Neural progenitor cell (in vitro differentiated cells): ENCODE measurements around the gene LRRN2.

Experiments used
- EZH2 ChIP-seq: fragments of 200-600 bp; sonication (generic); IDR thresholded peaks from 2 replicates; pipeline ENCODE4 v1.6.1; 2017; ENCODE audit warnings: antibody characterized with exemption, mild to moderate bottlenecking, moderate library complexity
- TF ChIP-seq, protein P1 (sequence below): fragments of 200-600 bp; sonication (generic); IDR thresholded peaks from 2 replicates; pipeline ENCODE4 v1.5.1; 2017; ENCODE audit warnings: antibody characterized with exemption, mild to moderate bottlenecking

DNA sequence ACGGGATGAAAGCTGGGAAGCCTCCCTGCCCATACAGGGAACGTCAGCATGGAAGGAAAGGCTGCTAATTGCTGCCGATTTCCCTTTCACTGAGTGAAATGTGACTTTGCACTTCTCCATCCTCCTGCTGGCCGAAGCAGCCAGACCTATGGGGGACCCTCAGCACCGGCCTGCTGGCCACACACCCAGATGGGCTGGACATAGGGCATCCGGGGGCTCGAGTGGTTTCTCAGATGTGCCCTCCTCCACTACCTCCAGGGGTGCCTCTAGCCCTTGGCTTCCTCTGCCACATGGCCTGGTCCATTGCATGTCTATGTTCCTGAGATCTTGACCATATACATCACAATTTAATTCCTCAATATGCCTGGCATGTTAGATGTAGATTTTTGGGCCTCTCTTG is 79.7 kb downstream of the LRRN2 start:
- TF ChIP-seq, protein P1, sequence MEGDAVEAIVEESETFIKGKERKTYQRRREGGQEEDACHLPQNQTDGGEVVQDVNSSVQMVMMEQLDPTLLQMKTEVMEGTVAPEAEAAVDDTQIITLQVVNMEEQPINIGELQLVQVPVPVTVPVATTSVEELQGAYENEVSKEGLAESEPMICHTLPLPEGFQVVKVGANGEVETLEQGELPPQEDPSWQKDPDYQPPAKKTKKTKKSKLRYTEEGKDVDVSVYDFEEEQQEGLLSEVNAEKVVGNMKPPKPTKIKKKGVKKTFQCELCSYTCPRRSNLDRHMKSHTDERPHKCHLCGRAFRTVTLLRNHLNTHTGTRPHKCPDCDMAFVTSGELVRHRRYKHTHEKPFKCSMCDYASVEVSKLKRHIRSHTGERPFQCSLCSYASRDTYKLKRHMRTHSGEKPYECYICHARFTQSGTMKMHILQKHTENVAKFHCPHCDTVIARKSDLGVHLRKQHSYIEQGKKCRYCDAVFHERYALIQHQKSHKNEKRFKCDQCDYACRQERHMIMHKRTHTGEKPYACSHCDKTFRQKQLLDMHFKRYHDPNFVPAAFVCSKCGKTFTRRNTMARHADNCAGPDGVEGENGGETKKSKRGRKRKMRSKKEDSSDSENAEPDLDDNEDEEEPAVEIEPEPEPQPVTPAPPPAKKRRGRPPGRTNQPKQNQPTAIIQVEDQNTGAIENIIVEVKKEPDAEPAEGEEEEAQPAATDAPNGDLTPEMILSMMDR = no peak
- no peak for TF ChIP-seq EZH2
